IMR-90 (cell line): Measurements from ENCODE around the gene KRT3. TPM values are rescaled to one million over a fixed set of nuclear protein-coding genes. Genes with fewer than 3 reads are reported as not detected.

Experiments
- ATAC-seq: fragments of 200-7000 bp; cut with Tn5 transposase; 2 replicates; pipeline ENCODE4 v1.9.1; 2020; ENCODE audit warnings: low read depth, mild to moderate bottlenecking, moderate library complexity
- BruUV-seq: library from RNA; stranded (reverse); fragments of 400-500 nt; replicated peaks from 2 replicates; lab custom pipeline; 2021; lab: Mats Ljungman, UMichigan
- CTCF ChIA-PET: fragments of 300-600 bp; formaldehyde crosslinking; extraction: SDS; loops from one replicate; lab custom pipeline; 2021; ENCODE audit warnings: antibody characterized with exemption; lab: Yijun Ruan, JAX
- POLR2A ChIA-PET: fragments of 300-600 bp; sonication (Branson Sonifier 250); formaldehyde crosslinking; loops from one replicate; lab custom pipeline; 2022; ENCODE audit warnings: antibody characterized with exemption; ENCODE audit not compliant: unreplicated experiment; lab: Charles Lee
- DNase-seq: peaks from one replicate; pipeline ENCODE4 v3.0.0; 2013
- H2AFZ ChIP-seq: replicated peaks from 2 replicates; pipeline ENCODE3; 2013; ENCODE audit warnings: low read length, mild to moderate bottlenecking; ENCODE audit not compliant: poor library complexity
- H2AK5ac ChIP-seq: 2 replicates; pipeline ENCODE4 v1.6.1; 2013; ENCODE audit warnings: low read depth, low read length, inconsistent platforms
- H2AK9ac ChIP-seq: replicated peaks from 2 replicates; pipeline ENCODE3; 2013; ENCODE audit warnings: mild to moderate bottlenecking, low read depth, low read length, moderate library complexity; ENCODE audit not compliant: poor library complexity
- H2BK120ac ChIP-seq: 2 replicates; pipeline ENCODE4 v1.6.1; 2013; ENCODE audit warnings: low read depth, low read length, inconsistent platforms
- H2BK15ac ChIP-seq: 3 replicates; pipeline ENCODE4 v1.6.1; 2013; ENCODE audit warnings: low read depth, low read length, inconsistent platforms
- H2BK20ac ChIP-seq: 2 replicates; pipeline ENCODE4 v1.6.1; 2013; ENCODE audit warnings: low read depth, mild to moderate bottlenecking, inconsistent platforms, low read length, moderate library complexity
- H2BK5ac ChIP-seq: 2 replicates; pipeline ENCODE4 v1.6.1; 2013; ENCODE audit warnings: mild to moderate bottlenecking, low read depth, low read length, inconsistent platforms; ENCODE audit not compliant: poor library complexity, severe bottlenecking
- H3K14ac ChIP-seq: replicated peaks from 2 replicates; pipeline ENCODE4 v1.6.1; 2013; ENCODE audit warnings: low read depth, low read length, inconsistent platforms
- H3K18ac ChIP-seq: 2 replicates; pipeline ENCODE4 v1.6.1; 2013; ENCODE audit warnings: low read depth, low read length, control low read depth
- H3K23ac ChIP-seq: 2 replicates; pipeline ENCODE4 v1.6.1; 2013; ENCODE audit warnings: low read depth, low read length, inconsistent platforms
- H3K27ac ChIP-seq: 2 replicates; pipeline ENCODE4 v1.5.1; 2013; ENCODE audit warnings: mild to moderate bottlenecking, control low read depth, low read length; ENCODE audit not compliant: insufficient read depth
- H3K27me3 ChIP-seq: 2 replicates; pipeline ENCODE4 v1.6.1; 2013; ENCODE audit warnings: low read length; ENCODE audit not compliant: control insufficient read depth, insufficient read depth
- H3K36me3 ChIP-seq: 2 replicates; pipeline ENCODE4 v1.6.1; 2013; ENCODE audit warnings: low read length, mixed read lengths; ENCODE audit not compliant: control insufficient read depth, insufficient read depth
- H3K4ac ChIP-seq: 2 replicates; pipeline ENCODE4 v1.6.1; 2013; ENCODE audit warnings: low read depth, low read length, inconsistent platforms
- H3K4me1 ChIP-seq: 2 replicates; pipeline ENCODE4 v1.6.1; 2013; ENCODE audit warnings: low read length, mixed read lengths; ENCODE audit not compliant: control insufficient read depth, insufficient read depth
- H3K4me2 ChIP-seq: 2 replicates; pipeline ENCODE4 v1.6.1; 2013; ENCODE audit warnings: low read depth, mild to moderate bottlenecking, control low read depth, low read length, moderate library complexity
- H3K4me3 ChIP-seq: 2 replicates; pipeline ENCODE4 v1.5.1; 2013; ENCODE audit warnings: low read depth, mild to moderate bottlenecking, control low read depth, low read length, moderate library complexity; ENCODE audit not compliant: insufficient read depth
- H3K56ac ChIP-seq: 2 replicates; pipeline ENCODE4 v1.6.1; 2013; ENCODE audit warnings: low read length, inconsistent platforms; ENCODE audit not compliant: insufficient read depth; ENCODE audit errors: extremely low read depth
- H3K79me1 ChIP-seq, 2 experiments: 2 replicates each; pipeline ENCODE4 v1.6.1; 2013; ENCODE audit warnings: low read length in 2 of 2, inconsistent platforms in 1 of 2, low read depth in 1 of 2
- H3K9ac ChIP-seq: 2 replicates; pipeline ENCODE4 v1.6.1; 2013; ENCODE audit warnings: low read depth, low read length, control low read depth
- H3K9me1 ChIP-seq: 2 replicates; pipeline ENCODE4 v1.6.1; 2013; ENCODE audit warnings: low read length, inconsistent platforms; ENCODE audit not compliant: insufficient read depth
- H3K9me3 ChIP-seq: 2 replicates; pipeline ENCODE4 v1.6.1; 2013; ENCODE audit warnings: low read length; ENCODE audit not compliant: control insufficient read depth, insufficient read depth
- H4K20me1 ChIP-seq: 2 replicates; pipeline ENCODE4 v1.6.1; 2013; ENCODE audit warnings: low read length, inconsistent platforms; ENCODE audit not compliant: insufficient read depth
- H4K5ac ChIP-seq: 2 replicates; pipeline ENCODE4 v1.6.1; 2013; ENCODE audit warnings: mild to moderate bottlenecking, low read depth, low read length, control low read depth
- H4K8ac ChIP-seq, 2 experiments: 2 replicates each; pipeline ENCODE4 v1.6.1; 2013; ENCODE audit warnings: low read depth in 2 of 2, low read length in 2 of 2, control low read depth in 1 of 2, inconsistent platforms in 1 of 2
- H4K91ac ChIP-seq: 2 replicates; pipeline ENCODE4 v1.6.1; 2013; ENCODE audit warnings: low read depth, low read length, inconsistent platforms; ENCODE audit not compliant: insufficient read depth
- BHLHE40 ChIP-seq: fragments of 150-350 bp; IDR thresholded peaks from 2 replicates; pipeline ENCODE4 v1.6.1; 2016; ENCODE audit warnings: mild to moderate bottlenecking, low read depth, low read length
- CEBPB ChIP-seq: IDR thresholded peaks from 2 replicates; pipeline ENCODE4 v1.6.1; 2012; ENCODE audit warnings: low read depth, low read length, improper control_type of control experiment
- CHD1 ChIP-seq: IDR thresholded peaks from 2 replicates; pipeline ENCODE4 v1.6.1; 2012; ENCODE audit warnings: low read depth, low read length, improper control_type of control experiment
- FOS ChIP-seq: fragments of 150-350 bp; IDR thresholded peaks from 2 replicates; pipeline ENCODE4 v1.6.1; 2016; ENCODE audit warnings: low read depth, low read length
- MAFK ChIP-seq: IDR thresholded peaks from 2 replicates; pipeline ENCODE4 v1.6.1; 2012; ENCODE audit warnings: low read depth, low read length, improper control_type of control experiment
- MAZ ChIP-seq: IDR thresholded peaks from 2 replicates; pipeline ENCODE4 v1.6.1; 2012; ENCODE audit warnings: low read depth, mild to moderate bottlenecking, low read length, improper control_type of control experiment, moderate library complexity, borderline replicate concordance
- MXI1 ChIP-seq: IDR thresholded peaks from 2 replicates; pipeline ENCODE4 v1.6.1; 2012; ENCODE audit warnings: low read depth, mild to moderate bottlenecking, low read length, moderate library complexity, borderline replicate concordance
- NFE2L2 ChIP-seq: fragments of 150-350 bp; IDR thresholded peaks from 2 replicates; pipeline ENCODE4 v1.6.1; 2016; ENCODE audit warnings: low read depth, mild to moderate bottlenecking, low read length
- POLR2A ChIP-seq: IDR thresholded peaks from 2 replicates; pipeline ENCODE4 v1.6.1; 2012; ENCODE audit warnings: mild to moderate bottlenecking, low read depth, low read length
- RAD21 ChIP-seq: IDR thresholded peaks from 2 replicates; pipeline ENCODE4 v1.6.1; 2012; ENCODE audit warnings: low read length, improper control_type of control experiment
- RFX5 ChIP-seq: IDR thresholded peaks from 2 replicates; pipeline ENCODE4 v1.8.0; 2012; ENCODE audit warnings: low read depth, mild to moderate bottlenecking, low read length, moderate library complexity
- SMC3 ChIP-seq: fragments of 150-350 bp; IDR thresholded peaks from 2 replicates; pipeline ENCODE4 v1.6.1; 2016; ENCODE audit warnings: low read depth, mild to moderate bottlenecking, antibody characterized with exemption, low read length, moderate library complexity
- WGBS, 2 experiments: methylation state at CpG; one replicate each; pipeline versions ENCODE4 v1.1.5 to v1.1.7; 2013; ENCODE audit warnings: missing lambda C conversion rate in 2 of 2; ENCODE audit not compliant: insufficient read length in 1 of 2; ENCODE audit errors: extremely low coverage in 2 of 2; 5-methylcytosine and 5-hydroxymethylcytosine counted together
- dilution Hi-C: fragments of 300-500 bp; cut with HindIII; formaldehyde crosslinking; loops from one replicate; pipeline ENCODE4 v1.14.3; 2018; ENCODE audit warnings: low sequenced_read_pairs; ENCODE audit not compliant: unreplicated experiment
- in situ Hi-C: fragments of 300-500 bp; cut with MboI; formaldehyde crosslinking; loops from 3 replicates; pipeline ENCODE4 v1.14.3; 2019; ENCODE audit warnings: low sequenced_read_pairs, inconsistent platforms, mixed read lengths
- intact Hi-C: fragments of 100-400 bp; cut with micrococcal nuclease; formaldehyde crosslinking; loops from 2 replicates; pipeline ENCODE4 v1.10.0; 2022
- polyA plus RNA-seq, 3 experiments: library from polyadenylated mRNA; depleted of rRNA; stranded (reverse); fragments of >200 nt; gene quantifications; 2 replicates each; pipeline ENCODE4 v1.2.3, GENCODE V29; 2012; ENCODE audit warnings: low replicate concordance in 1 of 3
- total RNA-seq: library from RNA; depleted of rRNA; stranded (reverse); fragments of >200 nt; gene quantifications from 2 replicates; pipeline ENCODE4 v1.2.3, GENCODE V29; 2012
- TF ChIP-seq, protein P1 (sequence below): fragments of 150-350 bp; IDR thresholded peaks from 2 replicates; pipeline ENCODE4 v1.6.1; 2017; ENCODE audit warnings: mild to moderate bottlenecking, antibody characterized with exemption, low read length, low read depth
- TF ChIP-seq, protein P2 (sequence below): conservative IDR thresholded peaks from 2 replicates; pipeline ENCODE4 v1.5.1; 2012; ENCODE audit warnings: mild to moderate bottlenecking, low read depth, low read length, improper control_type of control experiment
- TF ChIP-seq, protein P3 (sequence below): fragments of 150-350 bp; IDR thresholded peaks from 2 replicates; pipeline ENCODE4 v1.6.1; 2016; ENCODE audit warnings: low read depth, mild to moderate bottlenecking, low read length, moderate library complexity, borderline replicate concordance

KRT3 gene
- total and polyA plus RNA-seq, 2 of the 4 experiments (the other 2 are of a cell fraction), result not detected

DNA sequence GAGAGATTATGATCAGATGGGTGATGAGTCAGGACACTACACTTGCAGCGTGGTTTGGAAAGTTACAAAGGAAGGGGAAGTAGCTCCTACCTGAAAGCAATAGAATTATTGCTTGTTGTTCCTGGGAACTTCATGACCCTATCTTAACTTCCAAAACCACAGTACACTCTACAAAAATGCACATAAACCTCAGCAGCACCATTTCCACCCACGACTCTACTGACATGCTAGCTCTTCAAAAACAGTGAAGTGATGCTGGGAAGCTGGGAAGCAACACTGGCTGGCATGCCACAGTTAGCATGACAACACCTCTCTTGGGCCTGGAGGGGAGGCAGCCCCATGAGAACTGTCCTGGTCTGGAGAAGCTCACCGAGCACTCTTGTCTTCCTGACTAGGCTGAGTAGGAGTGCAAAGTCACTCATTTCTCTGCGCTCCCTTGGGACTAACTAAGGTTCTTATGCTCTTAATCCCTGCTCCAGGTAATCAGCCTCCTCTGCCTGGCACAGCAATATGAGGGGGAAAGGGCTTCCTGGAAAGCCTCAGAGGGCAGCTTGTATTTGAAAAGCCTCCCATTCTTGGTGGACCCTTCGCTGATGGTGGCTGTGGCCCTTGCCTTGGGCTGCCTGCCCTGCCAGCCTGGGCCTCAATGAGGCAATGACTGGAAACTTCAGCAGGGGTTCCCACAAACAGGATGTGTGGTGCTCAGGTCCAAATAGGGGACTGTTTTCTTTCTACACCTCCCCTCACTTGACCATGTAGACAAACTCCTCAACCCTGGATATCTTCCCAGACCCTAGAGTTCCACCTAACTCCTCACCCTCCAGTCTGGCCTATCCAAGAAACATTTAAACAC, 1.2 kb downstream of the KRT3 start:
- WGBS, 2 experiments, result no CpG with 5 or more reads among the region's 5 CpGs
- intact Hi-C loops (no loop called here), in situ Hi-C loops (no loop called here), dilution Hi-C loops (no loop called here)
- Histone ChIP-seq H4K91ac (no peak overlapping the region), H2AFZ (no peak overlapping the region), H3K4me1 (no peaks in the 10 kb centered on the region), H2BK20ac (no peak overlapping the region), H3K4me2 (no peak overlapping the region), H2AK5ac (no peak overlapping the region), H2AK9ac (no peak overlapping the region), H3K56ac (no peak overlapping the region), H3K14ac (no peak overlapping the region), H3K4me3 (no peak overlapping the region), H3K79me1 (no peaks in the 10 kb centered on the region), H3K9me3 (no peaks in the 10 kb centered on the region), H4K5ac (no peak overlapping the region), H2BK5ac (no peak overlapping the region), H3K27me3 (peaks cover 29% of the 10 kb centered on the region), H3K36me3 (no peaks in the 10 kb centered on the region), H4K8ac (no peak overlapping the region), H4K20me1 (no peaks in the 10 kb centered on the region; the same call in 1 of the 2 replicates), H3K9me1 (peaks cover 3% of the 10 kb centered on the region; the same call in 1 of the 2 replicates), H3K9ac (no peak overlapping the region), H2BK120ac (no peak overlapping the region), H3K27ac (no peak overlapping the region), H3K23ac (no peak overlapping the region), H3K18ac (no peak overlapping the region), H2BK15ac (no peak overlapping the region), H3K4ac (no peak overlapping the region)
- ChIA-PET CTCF (interaction anchor here (1.0 kb wide), 1 partner anchor 12 kb away, joined by 3 read pairs; no protein-coding TSS in a partner anchor), POLR2A (no interaction called here)
- BruUV-seq, result no TSS peak
- no peak for ATAC-seq
- DNase-seq, result peak; percentile 37
- TF ChIP-seq RAD21 (no peak), FOS (no peak), MAFK (no peak), SMC3 (no peak), CEBPB (no peak), BHLHE40 (no peak), MXI1 (no peak), POLR2A (no peak), NFE2L2 (no peak), RFX5 (no peak), CHD1 (no peak), MAZ (no peak)
- TF ChIP-seq, protein P1, sequence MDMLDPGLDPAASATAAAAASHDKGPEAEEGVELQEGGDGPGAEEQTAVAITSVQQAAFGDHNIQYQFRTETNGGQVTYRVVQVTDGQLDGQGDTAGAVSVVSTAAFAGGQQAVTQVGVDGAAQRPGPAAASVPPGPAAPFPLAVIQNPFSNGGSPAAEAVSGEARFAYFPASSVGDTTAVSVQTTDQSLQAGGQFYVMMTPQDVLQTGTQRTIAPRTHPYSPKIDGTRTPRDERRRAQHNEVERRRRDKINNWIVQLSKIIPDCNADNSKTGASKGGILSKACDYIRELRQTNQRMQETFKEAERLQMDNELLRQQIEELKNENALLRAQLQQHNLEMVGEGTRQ, result no peak
- TF ChIP-seq, protein P2, sequence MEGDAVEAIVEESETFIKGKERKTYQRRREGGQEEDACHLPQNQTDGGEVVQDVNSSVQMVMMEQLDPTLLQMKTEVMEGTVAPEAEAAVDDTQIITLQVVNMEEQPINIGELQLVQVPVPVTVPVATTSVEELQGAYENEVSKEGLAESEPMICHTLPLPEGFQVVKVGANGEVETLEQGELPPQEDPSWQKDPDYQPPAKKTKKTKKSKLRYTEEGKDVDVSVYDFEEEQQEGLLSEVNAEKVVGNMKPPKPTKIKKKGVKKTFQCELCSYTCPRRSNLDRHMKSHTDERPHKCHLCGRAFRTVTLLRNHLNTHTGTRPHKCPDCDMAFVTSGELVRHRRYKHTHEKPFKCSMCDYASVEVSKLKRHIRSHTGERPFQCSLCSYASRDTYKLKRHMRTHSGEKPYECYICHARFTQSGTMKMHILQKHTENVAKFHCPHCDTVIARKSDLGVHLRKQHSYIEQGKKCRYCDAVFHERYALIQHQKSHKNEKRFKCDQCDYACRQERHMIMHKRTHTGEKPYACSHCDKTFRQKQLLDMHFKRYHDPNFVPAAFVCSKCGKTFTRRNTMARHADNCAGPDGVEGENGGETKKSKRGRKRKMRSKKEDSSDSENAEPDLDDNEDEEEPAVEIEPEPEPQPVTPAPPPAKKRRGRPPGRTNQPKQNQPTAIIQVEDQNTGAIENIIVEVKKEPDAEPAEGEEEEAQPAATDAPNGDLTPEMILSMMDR, result no peak
- TF ChIP-seq, protein P3, sequence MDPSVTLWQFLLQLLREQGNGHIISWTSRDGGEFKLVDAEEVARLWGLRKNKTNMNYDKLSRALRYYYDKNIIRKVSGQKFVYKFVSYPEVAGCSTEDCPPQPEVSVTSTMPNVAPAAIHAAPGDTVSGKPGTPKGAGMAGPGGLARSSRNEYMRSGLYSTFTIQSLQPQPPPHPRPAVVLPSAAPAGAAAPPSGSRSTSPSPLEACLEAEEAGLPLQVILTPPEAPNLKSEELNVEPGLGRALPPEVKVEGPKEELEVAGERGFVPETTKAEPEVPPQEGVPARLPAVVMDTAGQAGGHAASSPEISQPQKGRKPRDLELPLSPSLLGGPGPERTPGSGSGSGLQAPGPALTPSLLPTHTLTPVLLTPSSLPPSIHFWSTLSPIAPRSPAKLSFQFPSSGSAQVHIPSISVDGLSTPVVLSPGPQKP, result no peak
